ENCODE measurements around the gene GNPTG. TPM values are rescaled to one million over a fixed set of nuclear protein-coding genes. Genes with fewer than 3 reads are reported as not detected.

The GNPTG gene
- total RNA-seq, 4 donors from 2014 or later, result 28.4 to 95.9 (median 48.6) TPM

DNA sequence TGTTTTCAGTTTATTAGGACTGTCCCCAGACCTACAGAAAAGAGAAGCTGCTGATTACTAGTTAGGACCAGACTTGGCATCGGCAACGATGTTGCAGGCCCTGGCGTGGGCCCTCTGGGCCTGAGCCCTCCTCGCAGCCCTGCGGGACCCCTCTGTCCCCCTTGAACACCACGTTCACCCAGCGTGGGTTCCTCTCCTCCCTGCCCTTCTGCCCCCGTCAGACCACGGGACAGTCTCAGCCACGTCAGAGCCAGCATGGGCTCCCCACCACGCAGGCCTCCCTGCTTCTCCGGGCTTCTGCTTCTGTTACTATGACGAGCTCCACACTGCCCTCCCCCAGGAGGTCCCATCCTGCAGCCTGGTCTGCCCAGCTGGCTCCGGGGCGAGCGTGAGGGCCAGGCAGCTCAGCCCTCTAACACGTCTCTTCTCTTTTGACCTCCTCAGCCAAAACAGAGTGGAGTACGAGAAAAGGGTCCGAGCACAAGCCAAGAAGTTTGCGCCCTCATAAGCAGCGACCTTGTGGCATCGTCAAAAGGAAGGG is 27.4 kb upstream of the GNPTG start:
- intact Hi-C loops (cut with DNase I; ENCODE audit: low total_unique reads), result no loop called here

GRCh38 chr16:1325261-1325660 is 26.5 kb upstream of the GNPTG start:
- no peak overlapping the region for H3K27ac ChIP-seq
- intact Hi-C loops (cut with DNase I; ENCODE audit: low total_unique reads), result no loop called here
- H3K36me3 ChIP-seq, result no peaks in the 10 kb centered on the region
- peaks cover 0 to under 1% of the 10 kb centered on the region in 2 donors for H3K9me3 ChIP-seq
- H3K27me3 ChIP-seq, result no peaks in the 10 kb centered on the region
- no peak for TF ChIP-seq POLR2A (IDR thresholded peaks at IDR 0.05)
- no peak overlapping the region for H3K4me3 ChIP-seq
- no peaks in the 10 kb centered on the region for H3K4me1 ChIP-seq
- no peak for DNase-seq

More for the DNA sequence above, 27.4 kb upstream of the GNPTG start:
- Histone ChIP-seq H3K4me1 (no peaks in the 10 kb centered on the region), H3K36me3 (no peaks in the 10 kb centered on the region), H3K27ac (no peak overlapping the region), H3K27me3 (no peaks in the 10 kb centered on the region), H3K9me3 (no peaks in the 10 kb centered on the region), H3K4me3 (no peak overlapping the region)
- DNase-seq, result no peak
- TF ChIP-seq POLR2A (IDR thresholded peaks at IDR 0.05), result no peak
- TF ChIP-seq, protein P1, sequence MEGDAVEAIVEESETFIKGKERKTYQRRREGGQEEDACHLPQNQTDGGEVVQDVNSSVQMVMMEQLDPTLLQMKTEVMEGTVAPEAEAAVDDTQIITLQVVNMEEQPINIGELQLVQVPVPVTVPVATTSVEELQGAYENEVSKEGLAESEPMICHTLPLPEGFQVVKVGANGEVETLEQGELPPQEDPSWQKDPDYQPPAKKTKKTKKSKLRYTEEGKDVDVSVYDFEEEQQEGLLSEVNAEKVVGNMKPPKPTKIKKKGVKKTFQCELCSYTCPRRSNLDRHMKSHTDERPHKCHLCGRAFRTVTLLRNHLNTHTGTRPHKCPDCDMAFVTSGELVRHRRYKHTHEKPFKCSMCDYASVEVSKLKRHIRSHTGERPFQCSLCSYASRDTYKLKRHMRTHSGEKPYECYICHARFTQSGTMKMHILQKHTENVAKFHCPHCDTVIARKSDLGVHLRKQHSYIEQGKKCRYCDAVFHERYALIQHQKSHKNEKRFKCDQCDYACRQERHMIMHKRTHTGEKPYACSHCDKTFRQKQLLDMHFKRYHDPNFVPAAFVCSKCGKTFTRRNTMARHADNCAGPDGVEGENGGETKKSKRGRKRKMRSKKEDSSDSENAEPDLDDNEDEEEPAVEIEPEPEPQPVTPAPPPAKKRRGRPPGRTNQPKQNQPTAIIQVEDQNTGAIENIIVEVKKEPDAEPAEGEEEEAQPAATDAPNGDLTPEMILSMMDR (IDR thresholded peaks at IDR 0.05), result no peak

DNA sequence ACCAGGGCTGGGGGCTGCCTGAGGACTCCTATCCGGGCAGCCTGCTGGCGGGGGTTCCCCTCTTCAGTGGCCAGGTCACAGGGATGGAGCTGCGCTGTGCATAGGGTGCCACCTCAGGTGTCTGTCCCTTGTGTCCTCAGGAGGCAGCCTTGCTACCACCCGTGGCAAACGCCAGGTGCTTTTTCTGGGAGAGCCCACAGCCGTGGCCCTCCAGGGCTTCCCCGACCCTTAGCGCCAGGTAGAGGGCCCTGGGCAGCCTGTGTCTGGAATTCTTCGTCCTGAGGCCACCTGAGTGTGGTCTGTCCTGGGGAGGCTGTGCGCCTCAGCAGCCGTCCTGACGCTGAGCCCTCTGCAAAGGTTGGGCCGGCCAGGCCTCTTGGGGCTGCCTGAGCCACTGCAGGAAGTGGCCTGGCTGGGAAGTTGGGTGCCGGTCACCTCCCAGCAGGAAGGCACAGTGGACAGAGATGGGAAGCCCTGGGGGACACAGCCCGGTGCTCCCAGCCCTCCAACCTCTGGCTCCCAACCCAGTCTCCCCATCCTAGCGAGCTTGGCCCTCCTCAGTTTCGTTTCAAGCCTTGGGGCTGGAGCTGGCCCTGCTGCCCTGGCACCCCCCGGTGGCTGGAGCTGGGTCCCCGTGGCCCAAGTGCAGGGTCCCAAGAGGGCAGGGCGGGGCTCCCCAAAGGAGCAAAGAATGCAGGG is 25.9 kb upstream of the GNPTG start:
- H3K4me1 ChIP-seq, result no peaks in the 10 kb centered on the region
- intact Hi-C loops (cut with DNase I; ENCODE audit: low total_unique reads), result no loop called here
- no peaks in the 10 kb centered on the region for H3K36me3 ChIP-seq
- H3K27ac ChIP-seq, result no peak overlapping the region
- DNase-seq, result no peak
- H3K27me3 ChIP-seq, result no peaks in the 10 kb centered on the region
- H3K4me3 ChIP-seq, result no peak overlapping the region
- TF ChIP-seq, protein P1 (IDR thresholded peaks at IDR 0.05), result no peak
- TF ChIP-seq POLR2A (IDR thresholded peaks at IDR 0.05), result no peak
- H3K9me3 ChIP-seq, result peaks cover 0 to 4% of the 10 kb centered on the region in 2 donors

DNA sequence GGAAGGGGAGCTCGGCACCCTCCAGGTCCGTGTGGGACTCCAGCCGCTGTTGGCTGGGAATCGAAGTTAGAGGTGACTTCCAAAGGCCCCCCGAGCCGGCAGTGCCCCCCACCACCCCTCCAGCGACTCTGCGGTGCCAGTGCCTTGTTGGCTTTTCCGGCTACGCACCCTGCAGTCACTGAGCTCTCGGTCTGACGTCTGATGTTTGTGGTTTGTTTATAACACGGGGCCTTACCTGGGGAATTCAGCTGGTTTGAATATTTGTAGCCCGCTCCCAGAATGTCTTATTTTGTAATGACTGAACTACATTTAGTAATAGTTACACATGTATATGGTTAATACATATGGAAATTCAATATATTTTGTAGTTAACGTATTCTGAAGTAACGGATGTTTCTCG is 25.3 kb upstream of the GNPTG start:
- intact Hi-C loops (cut with DNase I; ENCODE audit: low total_unique reads), result no loop called here
- no peak overlapping the region for H3K27ac ChIP-seq
- no peaks in the 10 kb centered on the region for H3K36me3 ChIP-seq
- no peak overlapping the region for H3K4me3 ChIP-seq
- no peaks in the 10 kb centered on the region for H3K4me1 ChIP-seq
- TF ChIP-seq, protein P1 (IDR thresholded peaks at IDR 0.05), result no peak
- no peak for TF ChIP-seq POLR2A (IDR thresholded peaks at IDR 0.05)
- no peaks in the 10 kb centered on the region for H3K27me3 ChIP-seq
- DNase-seq, result no peak
- H3K9me3 ChIP-seq, result peaks cover 0 to 4% of the 10 kb centered on the region in 2 donors

DNA sequence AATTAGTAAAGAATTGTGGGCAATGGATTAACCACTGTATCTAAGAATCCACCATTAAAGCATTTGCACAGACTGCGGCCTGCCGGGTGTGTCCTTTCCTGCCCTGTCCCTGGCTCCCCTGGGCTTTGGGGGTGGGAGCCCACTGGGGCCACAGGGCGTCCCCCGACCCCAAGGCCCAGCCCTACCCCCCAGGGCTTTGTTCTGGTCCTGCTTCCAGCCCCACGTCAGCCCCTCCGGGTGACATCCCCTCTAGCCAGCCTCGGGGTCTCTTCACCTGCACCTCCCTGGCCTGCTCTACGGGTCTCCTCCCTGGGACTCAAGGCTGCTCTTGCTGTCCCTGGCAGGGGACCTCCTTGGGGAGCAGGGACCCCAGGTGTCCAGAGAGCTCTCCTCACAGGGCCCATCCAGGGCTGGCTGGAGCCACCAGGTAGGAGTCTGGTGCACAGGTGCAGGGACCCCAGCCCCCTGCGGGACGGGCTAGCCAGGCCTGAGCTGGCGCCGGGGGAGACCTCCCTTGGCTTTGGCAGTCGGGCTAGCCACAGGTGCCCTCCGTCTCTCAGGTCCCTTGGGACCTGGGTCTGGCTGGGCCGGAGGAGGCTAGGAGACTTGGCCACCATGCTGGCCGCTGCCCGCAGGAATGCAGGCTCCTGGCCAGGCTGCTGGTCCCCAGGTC is 24.6 kb upstream of the GNPTG start:
- Histone ChIP-seq H3K9me3 (peaks cover 0 to 4% of the 10 kb centered on the region in 2 donors), H3K4me3 (no peak overlapping the region), H3K36me3 (no peaks in the 10 kb centered on the region), H3K27me3 (no peaks in the 10 kb centered on the region), H3K4me1 (no peaks in the 10 kb centered on the region), H3K27ac (no peak overlapping the region)
- TF ChIP-seq POLR2A (IDR thresholded peaks at IDR 0.05), result no peak
- TF ChIP-seq, protein P1 (IDR thresholded peaks at IDR 0.05), result no peak
- no peak for DNase-seq
- intact Hi-C loops (cut with DNase I; ENCODE audit: low total_unique reads), result no loop called here
